ENCODE results near the gene MSX1.

DNA sequence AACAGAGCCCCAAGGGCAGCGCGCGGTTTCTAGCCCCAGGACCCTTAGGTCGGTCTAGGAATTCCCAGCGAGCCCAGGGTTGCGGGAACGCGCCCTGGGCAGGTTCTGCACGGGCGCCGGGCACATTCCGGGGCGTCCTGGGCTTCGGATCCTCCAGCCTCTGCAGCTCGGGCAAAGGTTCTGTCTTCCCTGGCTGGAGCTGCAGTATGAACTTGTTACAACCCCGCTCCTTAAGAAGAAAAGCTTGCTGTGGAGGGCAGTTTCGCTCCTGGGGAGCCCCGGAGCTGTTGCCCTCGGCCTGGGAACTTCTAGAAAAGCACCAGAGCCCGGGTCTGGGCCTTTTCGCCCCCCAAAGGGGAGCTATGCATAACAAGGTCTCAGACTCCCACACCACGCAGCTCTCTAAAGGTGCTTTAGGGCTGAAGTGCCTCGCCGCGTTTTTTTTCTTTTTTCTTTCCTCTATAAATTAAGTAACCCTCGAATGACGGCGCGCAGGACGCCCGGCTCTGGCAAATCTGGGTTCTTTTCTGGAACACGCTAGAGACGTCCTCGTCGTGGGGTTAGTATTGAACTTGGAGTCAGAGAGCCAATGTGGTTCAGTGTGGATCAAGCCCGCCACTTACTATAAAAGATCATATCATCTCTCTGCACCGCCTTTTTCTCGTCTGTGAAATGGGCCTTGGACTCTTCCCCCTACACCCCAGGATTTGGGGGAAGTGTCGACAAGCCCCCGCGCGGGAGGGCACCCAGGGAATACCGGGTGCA lies 5.7 kb downstream of the MSX1 start:
- TF ChIP-seq, protein P1, sequence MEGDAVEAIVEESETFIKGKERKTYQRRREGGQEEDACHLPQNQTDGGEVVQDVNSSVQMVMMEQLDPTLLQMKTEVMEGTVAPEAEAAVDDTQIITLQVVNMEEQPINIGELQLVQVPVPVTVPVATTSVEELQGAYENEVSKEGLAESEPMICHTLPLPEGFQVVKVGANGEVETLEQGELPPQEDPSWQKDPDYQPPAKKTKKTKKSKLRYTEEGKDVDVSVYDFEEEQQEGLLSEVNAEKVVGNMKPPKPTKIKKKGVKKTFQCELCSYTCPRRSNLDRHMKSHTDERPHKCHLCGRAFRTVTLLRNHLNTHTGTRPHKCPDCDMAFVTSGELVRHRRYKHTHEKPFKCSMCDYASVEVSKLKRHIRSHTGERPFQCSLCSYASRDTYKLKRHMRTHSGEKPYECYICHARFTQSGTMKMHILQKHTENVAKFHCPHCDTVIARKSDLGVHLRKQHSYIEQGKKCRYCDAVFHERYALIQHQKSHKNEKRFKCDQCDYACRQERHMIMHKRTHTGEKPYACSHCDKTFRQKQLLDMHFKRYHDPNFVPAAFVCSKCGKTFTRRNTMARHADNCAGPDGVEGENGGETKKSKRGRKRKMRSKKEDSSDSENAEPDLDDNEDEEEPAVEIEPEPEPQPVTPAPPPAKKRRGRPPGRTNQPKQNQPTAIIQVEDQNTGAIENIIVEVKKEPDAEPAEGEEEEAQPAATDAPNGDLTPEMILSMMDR (IDR thresholded peaks at IDR 0.05): no peak
- peak; percentile 91 for TF ChIP-seq EZH2 (IDR thresholded peaks at IDR 0.05)
- TF ChIP-seq EZH2phosphoT487 (IDR thresholded peaks at IDR 0.05): peak; percentile 91

Measured in neural progenitor cell (in vitro differentiated cells).